MM.1S (cell line): ENCODE data around the gene FCGR2B.

Experiments
- DNase-seq: peaks from one replicate; pipeline ENCODE4 v3.0.0-alpha.2; 2015
- H2AFZ ChIP-seq: fragments of 300-600 bp; sonication (generic); 2 replicates; pipeline ENCODE4 v1.6.0; 2016; ENCODE audit warnings: antibody characterized with exemption, low read length
- H3F3A ChIP-seq: fragments of 300-600 bp; sonication (generic); 2 replicates; pipeline ENCODE4 v1.6.1; 2016; ENCODE audit warnings: mild to moderate bottlenecking, antibody characterized with exemption, low read length, moderate library complexity, mixed read lengths; ENCODE audit not compliant: insufficient read depth
- H3K27ac ChIP-seq: fragments of 300-600 bp; sonication (generic); 2 replicates; pipeline ENCODE4 v1.5.1; 2016; ENCODE audit warnings: mild to moderate bottlenecking, low read length
- H3K27me3 ChIP-seq: fragments of 300-600 bp; sonication (generic); replicated peaks from 2 replicates; pipeline ENCODE4 v1.6.0; 2016; ENCODE audit warnings: low read length; ENCODE audit not compliant: insufficient read depth
- H3K36me3 ChIP-seq: fragments of 300-600 bp; sonication (generic); replicated peaks from 2 replicates; pipeline ENCODE4 v1.6.1; 2016; ENCODE audit warnings: mild to moderate bottlenecking, low read length, mixed read lengths; ENCODE audit not compliant: insufficient read depth
- H3K4me1 ChIP-seq: fragments of 300-600 bp; sonication (generic); 2 replicates; pipeline ENCODE4 v1.6.1; 2016; ENCODE audit warnings: low read length, mixed read lengths
- H3K4me2 ChIP-seq: fragments of 300-600 bp; sonication (generic); 2 replicates; pipeline ENCODE4 v1.6.0; 2016; ENCODE audit warnings: low read depth, low read length
- H3K4me3 ChIP-seq: fragments of 300-600 bp; sonication (generic); 2 replicates; pipeline ENCODE4 v1.5.1; 2016; ENCODE audit warnings: low read length, mixed read lengths
- H3K79me2 ChIP-seq: fragments of 300-600 bp; sonication (generic); 2 replicates; pipeline ENCODE4 v1.6.1; 2016; ENCODE audit warnings: mixed run types, low read length, mixed read lengths
- H3K9ac ChIP-seq: fragments of 300-600 bp; sonication (generic); 2 replicates; pipeline ENCODE4 v1.6.1; 2016; ENCODE audit warnings: low read length, mixed read lengths
- H3K9me2 ChIP-seq: fragments of 300-600 bp; sonication (generic); replicated peaks from 2 replicates; pipeline ENCODE4 v1.6.1; 2016; ENCODE audit warnings: mild to moderate bottlenecking, low read length, mixed read lengths; ENCODE audit not compliant: insufficient read depth
- H3K9me3 ChIP-seq: fragments of 300-600 bp; sonication (generic); replicated peaks from 2 replicates; pipeline ENCODE4 v1.6.1; 2016; ENCODE audit warnings: mild to moderate bottlenecking, low read length, mixed read lengths; ENCODE audit not compliant: insufficient read depth
- H4K20me1 ChIP-seq: fragments of 300-600 bp; sonication (generic); 2 replicates; pipeline ENCODE4 v1.6.1; 2016; ENCODE audit warnings: mild to moderate bottlenecking, low read length, moderate library complexity, mixed read lengths; ENCODE audit not compliant: insufficient read depth
- CTCF ChIP-seq: fragments of 300-600 bp; sonication (generic); IDR thresholded peaks from 2 replicates; pipeline ENCODE4 v1.5.1; 2016; ENCODE audit warnings: antibody characterized with exemption, low read length, mixed read lengths
- EZH2 ChIP-seq: fragments of 300-600 bp; sonication (generic); optimal IDR thresholded peaks from 2 replicates; pipeline ENCODE3; 2017; ENCODE audit warnings: low read depth, mild to moderate bottlenecking, antibody characterized with exemption, low read length, mixed read lengths
- EZH2phosphoT487 ChIP-seq: fragments of 300-600 bp; sonication (generic); IDR thresholded peaks from 2 replicates; pipeline ENCODE4 v1.6.1; 2018; ENCODE audit warnings: antibody characterized with exemption, low read length

FCGR2B gene

GRCh38 chr1:161676958-161677689 is 14.2 kb downstream of the FCGR2B start:
- no peak overlapping the region for H3K4me2 ChIP-seq
- H3K36me3 ChIP-seq: no peaks in the 10 kb centered on the region
- H3K9ac ChIP-seq: no peak overlapping the region
- no peak overlapping the region for H2AFZ ChIP-seq
- no peaks in the 10 kb centered on the region for H3K27me3 ChIP-seq
- H3K79me2 ChIP-seq: no peaks in the 10 kb centered on the region
- TF ChIP-seq EZH2 (no peak), EZH2phosphoT487 (no peak), CTCF (no peak)
- no peaks in the 10 kb centered on the region for H3K9me2 ChIP-seq
- H4K20me1 ChIP-seq: no peaks in the 10 kb centered on the region
- H3K4me1 ChIP-seq: no peaks in the 10 kb centered on the region
- DNase-seq: no peak
- no peaks in the 10 kb centered on the region for H3K9me3 ChIP-seq
- no peak overlapping the region for H3K27ac ChIP-seq
- no peaks in the 10 kb centered on the region for H3F3A ChIP-seq
- no peak overlapping the region for H3K4me3 ChIP-seq

GRCh38 chr1:161678500-161678899 is 15.6 kb downstream of the FCGR2B start:
- Histone ChIP-seq H3K27me3 (no peaks in the 10 kb centered on the region), H3K4me2 (no peak overlapping the region), H3K9me3 (no peaks in the 10 kb centered on the region), H3K4me3 (no peak overlapping the region), H3K79me2 (no peaks in the 10 kb centered on the region), H3F3A (no peaks in the 10 kb centered on the region), H2AFZ (no peak overlapping the region), H3K36me3 (no peaks in the 10 kb centered on the region), H3K9me2 (no peaks in the 10 kb centered on the region), H3K27ac (no peak overlapping the region), H3K9ac (no peak overlapping the region), H4K20me1 (no peaks in the 10 kb centered on the region), H3K4me1 (no peaks in the 10 kb centered on the region)
- DNase-seq: peak; percentile 3
- TF ChIP-seq EZH2phosphoT487 (no peak), EZH2 (no peak), CTCF (no peak)

GRCh38 chr1:161681879-161682278 is 18.9 kb downstream of the FCGR2B start:
- TF ChIP-seq EZH2phosphoT487 (no peak), EZH2 (no peak), CTCF (no peak)
- Histone ChIP-seq H2AFZ (no peak overlapping the region), H3K9me2 (no peaks in the 10 kb centered on the region), H3K27ac (no peak overlapping the region), H3K4me3 (no peak overlapping the region), H3K27me3 (no peaks in the 10 kb centered on the region), H3K4me1 (no peaks in the 10 kb centered on the region), H3K36me3 (no peaks in the 10 kb centered on the region), H4K20me1 (no peaks in the 10 kb centered on the region), H3K79me2 (no peaks in the 10 kb centered on the region), H3K9me3 (no peaks in the 10 kb centered on the region), H3K9ac (no peak overlapping the region), H3F3A (no peaks in the 10 kb centered on the region), H3K4me2 (no peak overlapping the region)
- no peak for DNase-seq
